H9 (cell line): ENCODE measurements around the gene LRIT1. TPM values are rescaled to one million over a fixed set of nuclear protein-coding genes. Genes with fewer than 3 reads are reported as not detected.

Experiments
- DNase-seq: peaks from one replicate; pipeline ENCODE4 v3.0.0-alpha.2; 2017
- H2AFZ ChIP-seq: one replicate; pipeline ENCODE4 v1.6.1; 2013; ENCODE audit warnings: mild to moderate bottlenecking, low read length, control low read depth, moderate library complexity
- H2AK5ac ChIP-seq: 2 replicates; pipeline ENCODE4 v1.6.1; 2013; ENCODE audit warnings: low read length, control low read depth, mixed read lengths; ENCODE audit not compliant: insufficient read length
- H2BK120ac ChIP-seq: one replicate; pipeline ENCODE4 v1.6.1; 2013; ENCODE audit warnings: low read depth, mild to moderate bottlenecking, low read length, control low read depth, inconsistent platforms; ENCODE audit not compliant: poor library complexity, severe bottlenecking
- H2BK12ac ChIP-seq: 2 replicates; pipeline ENCODE4 v1.6.1; 2013; ENCODE audit warnings: low read length, control low read depth, mixed read lengths, low read depth; ENCODE audit not compliant: insufficient read length
- H2BK15ac ChIP-seq: 2 replicates; pipeline ENCODE4 v1.6.1; 2013; ENCODE audit warnings: low read depth, low read length, control low read depth
- H2BK20ac ChIP-seq: one replicate; pipeline ENCODE4 v1.6.1; 2013; ENCODE audit warnings: low read depth, mild to moderate bottlenecking, low read length, control low read depth, inconsistent platforms; ENCODE audit not compliant: poor library complexity, severe bottlenecking
- H2BK5ac ChIP-seq: 2 replicates; pipeline ENCODE4 v1.6.1; 2013; ENCODE audit warnings: low read length, control low read depth, mixed read lengths; ENCODE audit not compliant: insufficient read length
- H3K14ac ChIP-seq: 2 replicates; pipeline ENCODE4 v1.6.1; 2013; ENCODE audit warnings: low read length, control low read depth; ENCODE audit not compliant: insufficient read depth
- H3K18ac ChIP-seq: 2 replicates; pipeline ENCODE4 v1.6.1; 2013; ENCODE audit warnings: low read depth, mild to moderate bottlenecking, mixed read lengths, low read length, control low read depth; ENCODE audit not compliant: insufficient read length
- H3K23ac ChIP-seq: 2 replicates; pipeline ENCODE4 v1.6.1; 2013; ENCODE audit warnings: low read length, control low read depth, mixed read lengths, low read depth; ENCODE audit not compliant: insufficient read length
- H3K23me2 ChIP-seq: 2 replicates; pipeline ENCODE4 v1.6.1; 2013; ENCODE audit warnings: low read depth, mild to moderate bottlenecking, mixed read lengths, low read length, control low read depth; ENCODE audit not compliant: insufficient read length, poor library complexity, severe bottlenecking
- H3K27ac ChIP-seq: 2 replicates; pipeline ENCODE4 v1.5.1; 2013; ENCODE audit warnings: low read length, control low read depth, mixed read lengths, low read depth; ENCODE audit not compliant: insufficient read length
- H3K27me3 ChIP-seq: 2 replicates; pipeline ENCODE4 v1.6.1; 2013; ENCODE audit warnings: low read length, control low read depth, inconsistent platforms; ENCODE audit not compliant: insufficient read depth
- H3K4ac ChIP-seq: 2 replicates; pipeline ENCODE4 v1.6.1; 2013; ENCODE audit warnings: low read depth, mild to moderate bottlenecking, control low read depth, inconsistent platforms, low read length, moderate library complexity
- H3K4me1 ChIP-seq: 2 replicates; pipeline ENCODE4 v1.6.1; 2013; ENCODE audit warnings: low read length, control low read depth, inconsistent platforms; ENCODE audit not compliant: insufficient read depth
- H3K4me2 ChIP-seq: 2 replicates; pipeline ENCODE4 v1.6.1; 2013; ENCODE audit warnings: low read length, control low read depth, mixed read lengths; ENCODE audit not compliant: insufficient read length, insufficient read depth
- H3K56ac ChIP-seq: 2 replicates; pipeline ENCODE4 v1.6.1; 2013; ENCODE audit warnings: low read depth, mild to moderate bottlenecking, mixed read lengths, low read length, control low read depth; ENCODE audit not compliant: insufficient read length
- H3K79me1 ChIP-seq: 2 replicates; pipeline ENCODE4 v1.6.1; 2013; ENCODE audit warnings: low read depth, mild to moderate bottlenecking, moderate library complexity, low read length, control low read depth, inconsistent platforms; ENCODE audit not compliant: insufficient read depth, poor library complexity, severe bottlenecking
- H3K79me2 ChIP-seq: 2 replicates; pipeline ENCODE4 v1.6.1; 2013; ENCODE audit warnings: low read length, control low read depth, inconsistent platforms; ENCODE audit not compliant: insufficient read depth
- H3K9ac ChIP-seq: 2 replicates; pipeline ENCODE4 v1.6.1; 2013; ENCODE audit warnings: low read length, control low read depth, mixed read lengths; ENCODE audit not compliant: insufficient read length; ENCODE audit errors: extremely low read depth
- H3K9me3 ChIP-seq: one replicate; pipeline ENCODE4 v1.6.1; 2013; ENCODE audit warnings: low read depth, low read length, inconsistent platforms; ENCODE audit not compliant: control insufficient read depth
- H3T11ph ChIP-seq: one replicate; pipeline ENCODE4 v1.6.1; 2013; ENCODE audit warnings: mild to moderate bottlenecking, low read length, control low read depth, inconsistent platforms
- H4K20me1 ChIP-seq: one replicate; pipeline ENCODE4 v1.6.1; 2013; ENCODE audit not compliant: control insufficient read depth, insufficient read length, insufficient read depth
- H4K5ac ChIP-seq: 2 replicates; pipeline ENCODE4 v1.6.1; 2013; ENCODE audit warnings: low read depth, mild to moderate bottlenecking, mixed read lengths, low read length, control low read depth; ENCODE audit not compliant: insufficient read length
- H4K8ac ChIP-seq: replicated peaks from 2 replicates; pipeline ENCODE4 v1.6.1; 2013; ENCODE audit warnings: low read length, control low read depth, mixed read lengths, low read depth; ENCODE audit not compliant: insufficient read length
- H4K91ac ChIP-seq: 2 replicates; pipeline ENCODE4 v1.6.1; 2013; ENCODE audit warnings: low read depth, mild to moderate bottlenecking, moderate library complexity, mixed read lengths, low read length, control low read depth; ENCODE audit not compliant: insufficient read length
- H3K27ac Mint-ChIP-seq, 3 experiments: 2 replicates in 2 of 3; 3 replicates in 1 of 3; pipeline ENCODE4 v1.8.0; 2020 to 2021; ENCODE audit warnings: mixed read lengths in 3 of 3, mild to moderate bottlenecking in 1 of 3, moderate library complexity in 1 of 3
- H3K27me3 Mint-ChIP-seq: 2 replicates; pipeline ENCODE4 v1.8.0; 2021; ENCODE audit warnings: low read depth, mild to moderate bottlenecking, moderate library complexity, mixed read lengths
- H3K36me3 Mint-ChIP-seq, 3 experiments: 2 replicates in 2 of 3; 3 replicates in 1 of 3; pipeline ENCODE4 v1.8.0; 2020 to 2021; ENCODE audit warnings: low read depth in 3 of 3, mixed read lengths in 3 of 3; ENCODE audit not compliant: insufficient read depth in 1 of 3
- H3K4me1 Mint-ChIP-seq, 2 experiments: 2 replicates each; pipeline ENCODE4 v1.8.0; 2020; ENCODE audit warnings: mixed read lengths in 2 of 2
- H3K4me3 Mint-ChIP-seq, 2 experiments: 2 replicates in 1 of 2; 3 replicates in 1 of 2; pipeline ENCODE4 v1.8.0; 2020 to 2021; ENCODE audit warnings: mild to moderate bottlenecking in 2 of 2, mixed read lengths in 2 of 2, moderate library complexity in 1 of 2
- H3K9me3 Mint-ChIP-seq, 2 experiments: 2 replicates in 1 of 2; 3 replicates in 1 of 2; pipeline ENCODE4 v1.8.0; 2020; ENCODE audit warnings: mild to moderate bottlenecking in 2 of 2, mixed read lengths in 2 of 2, moderate library complexity in 1 of 2
- CTCF ChIP-seq: fragments of 200-600 bp; sonication (generic); conservative IDR thresholded peaks from 3 replicates; pipeline ENCODE4 v1.8.0; 2021; ENCODE audit warnings: antibody characterized with exemption, mild to moderate bottlenecking
- WGBS: extraction: QIAGEN DNeasy Blood & Tissue Kit; methylation state at CpG from one replicate; pipeline ENCODE4 v1.1.7; 2013; ENCODE audit warnings: missing lambda C conversion rate, low lambda C conversion rate, mixed read lengths; ENCODE audit not compliant: insufficient read length; ENCODE audit errors: extremely low coverage; 5-methylcytosine and 5-hydroxymethylcytosine counted together
- total RNA-seq: library from RNA; stranded (reverse); gene quantifications from 2 replicates; pipeline ENCODE4 v1.2.1, GENCODE V29; 2021

Gene LRIT1
- total RNA-seq, 1 experiment from 2014 or later = not detected

DNA sequence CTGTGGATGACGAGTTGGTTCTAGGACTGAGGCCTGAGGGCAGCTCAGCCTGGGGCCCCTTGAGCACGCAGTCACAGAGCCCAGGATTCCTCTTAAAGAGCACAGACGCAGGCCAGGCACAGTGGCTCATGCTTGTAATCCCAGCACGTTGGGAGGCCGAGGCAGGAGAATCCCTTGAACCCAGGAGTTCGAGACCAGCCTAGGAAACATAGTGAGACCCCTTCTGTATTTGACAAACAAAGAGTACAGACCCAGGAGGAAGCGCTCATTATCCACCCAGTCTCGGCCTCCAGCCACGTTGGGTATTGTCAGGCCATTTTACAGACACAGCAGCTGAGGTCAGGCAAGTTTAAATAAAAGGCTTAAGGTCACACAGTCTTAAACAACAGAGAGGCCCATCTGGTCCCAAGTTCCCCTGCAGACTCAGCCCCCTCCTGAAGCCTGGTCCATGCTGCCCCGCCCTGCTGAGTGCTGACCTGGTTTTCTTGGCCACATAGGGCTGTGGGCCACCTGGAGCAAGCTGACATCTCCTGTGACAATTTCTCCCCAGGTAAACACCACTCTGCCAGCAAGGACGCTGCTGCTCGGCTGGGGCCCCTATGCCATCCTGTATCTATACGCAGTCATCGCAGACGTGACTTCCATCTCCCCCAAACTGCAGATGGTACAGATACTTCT is 16.1 kb upstream of the LRIT1 start:
- no peaks in the 10 kb centered on the region for H4K20me1 ChIP-seq
- WGBS = no CpG with 5 or more reads among the region's 15 CpGs

More for the DNA sequence above, 16.1 kb upstream of the LRIT1 start:
- Histone ChIP-seq H3T11ph (no peak overlapping the region), H3K14ac (no peak overlapping the region; the same call in 1 of the 2 replicates), H2AFZ (no peak overlapping the region), H3K18ac (no peak overlapping the region), H3K27ac (no peak overlapping the region), H3K4me1 (no peaks in the 10 kb centered on the region), H3K79me1 (no peaks in the 10 kb centered on the region), H2BK5ac (no peak overlapping the region), H3K4ac (no peak overlapping the region), H3K27me3 (no peaks in the 10 kb centered on the region; the same call in 1 of the 2 replicates), H3K23me2 (no peaks in the 10 kb centered on the region), H3K9ac (no peak overlapping the region), H3K23ac (no peak overlapping the region), H4K91ac (no peak overlapping the region), H3K4me2 (no peak overlapping the region), H2BK12ac (no peak overlapping the region), H2AK5ac (no peak overlapping the region), H2BK120ac (no peak overlapping the region), H4K8ac (no peak overlapping the region), H3K56ac (no peak overlapping the region), H4K5ac (no peak overlapping the region), H3K79me2 (no peaks in the 10 kb centered on the region), H3K9me3 (no peaks in the 10 kb centered on the region), H2BK15ac (no peak overlapping the region), H2BK20ac (no peak overlapping the region)
- peaks cover 36% of the 10 kb centered on the region for H3K27me3 Mint-ChIP-seq
- H3K36me3 Mint-ChIP-seq = no peaks in the 10 kb centered on the region; a peak in 1 of 7 replicates
- no peaks in the 10 kb centered on the region for H3K9me3 Mint-ChIP-seq
- H3K4me1 Mint-ChIP-seq = peaks cover 2 to 3% of the 10 kb centered on the region in 2 experiments; a peak in 2 of 4 replicates
- TF ChIP-seq CTCF = no peak
- H3K4me3 Mint-ChIP-seq = no peak overlapping the region
- peak overlapping the region in 1 of 3 experiments; percentile 84; a peak in 1 of 7 replicates for H3K27ac Mint-ChIP-seq
- no peak for DNase-seq
